Neural cell (in vitro differentiated cells): ENCODE data around the gene COA3.

Experiments
- CTCF ChIP-seq: fragments of 450-650 bp; IDR thresholded peaks from 2 replicates; pipeline ENCODE4 v1.5.1; 2014; ENCODE audit warnings: antibody characterized with exemption, mild to moderate bottlenecking, moderate library complexity; ENCODE audit not compliant: poor library complexity, severe bottlenecking
- EP300 ChIP-seq: fragments of 450-650 bp; conservative IDR thresholded peaks from 2 replicates; pipeline ENCODE4 v1.6.1; 2014; ENCODE audit warnings: antibody characterized with exemption, mild to moderate bottlenecking, moderate library complexity; ENCODE audit not compliant: poor library complexity, severe bottlenecking
- EZH2 ChIP-seq: fragments of 200-600, 300-800 bp; shearing (Covaris generic), sonication (generic); IDR thresholded peaks from 2 replicates; pipeline ENCODE4 v1.6.1; 2014; ENCODE audit warnings: antibody characterized with exemption, low read length, borderline replicate concordance, mild to moderate bottlenecking; ENCODE audit not compliant: insufficient read depth, poor library complexity, severe bottlenecking
- MXI1 ChIP-seq: fragments of 450-650 bp; conservative IDR thresholded peaks from 2 replicates; pipeline ENCODE4 v1.6.1; 2014; ENCODE audit warnings: antibody characterized with exemption, mild to moderate bottlenecking; ENCODE audit not compliant: poor library complexity, severe bottlenecking
- POLR2AphosphoS5 ChIP-seq: IDR thresholded peaks from 2 replicates; pipeline ENCODE4 v1.6.1; 2012
- RAD21 ChIP-seq: fragments of 450-650 bp; conservative IDR thresholded peaks from 2 replicates; pipeline ENCODE4 v1.6.1; 2014; ENCODE audit warnings: antibody characterized with exemption, mild to moderate bottlenecking, moderate library complexity
- REST ChIP-seq: IDR thresholded peaks from 2 replicates; pipeline ENCODE4 v1.6.1; 2012; ENCODE audit warnings: borderline replicate concordance
- SMC3 ChIP-seq: fragments of 450-650 bp; conservative IDR thresholded peaks from 2 replicates; pipeline ENCODE4 v1.6.1; 2014; ENCODE audit warnings: antibody characterized with exemption, mild to moderate bottlenecking, moderate library complexity; ENCODE audit not compliant: poor library complexity
- TAF1 ChIP-seq: IDR thresholded peaks from 2 replicates; pipeline ENCODE4 v1.6.1; 2012; ENCODE audit warnings: low read depth

GRCh38 chr17:42795061-42795460 is 3.4 kb downstream of the COA3 start:
- TF ChIP-seq CTCF (no peak), TAF1 (no peak), MXI1 (no peak), RAD21 (no peak), EZH2 (no peak), SMC3 (no peak), POLR2AphosphoS5 (no peak), REST (no peak), EP300 (no peak)
